MM.1S (cell line): ENCODE data around the gene PARP6.

Source experiments
- DNase-seq: peaks from one replicate; pipeline ENCODE4 v3.0.0-alpha.2; 2015
- H2AFZ ChIP-seq: fragments of 300-600 bp; sonication (generic); 2 replicates; pipeline ENCODE4 v1.6.0; 2016; ENCODE audit warnings: antibody characterized with exemption, low read length
- H3F3A ChIP-seq: fragments of 300-600 bp; sonication (generic); 2 replicates; pipeline ENCODE4 v1.6.1; 2016; ENCODE audit warnings: mild to moderate bottlenecking, antibody characterized with exemption, low read length, moderate library complexity, mixed read lengths; ENCODE audit not compliant: insufficient read depth
- H3K27ac ChIP-seq: fragments of 300-600 bp; sonication (generic); 2 replicates; pipeline ENCODE4 v1.5.1; 2016; ENCODE audit warnings: mild to moderate bottlenecking, low read length
- H3K27me3 ChIP-seq: fragments of 300-600 bp; sonication (generic); replicated peaks from 2 replicates; pipeline ENCODE4 v1.6.0; 2016; ENCODE audit warnings: low read length; ENCODE audit not compliant: insufficient read depth
- H3K36me3 ChIP-seq: fragments of 300-600 bp; sonication (generic); replicated peaks from 2 replicates; pipeline ENCODE4 v1.6.1; 2016; ENCODE audit warnings: mild to moderate bottlenecking, low read length, mixed read lengths; ENCODE audit not compliant: insufficient read depth
- H3K4me1 ChIP-seq: fragments of 300-600 bp; sonication (generic); 2 replicates; pipeline ENCODE4 v1.6.1; 2016; ENCODE audit warnings: low read length, mixed read lengths
- H3K4me2 ChIP-seq: fragments of 300-600 bp; sonication (generic); 2 replicates; pipeline ENCODE4 v1.6.0; 2016; ENCODE audit warnings: low read depth, low read length
- H3K4me3 ChIP-seq: fragments of 300-600 bp; sonication (generic); 2 replicates; pipeline ENCODE4 v1.5.1; 2016; ENCODE audit warnings: low read length, mixed read lengths
- H3K79me2 ChIP-seq: fragments of 300-600 bp; sonication (generic); 2 replicates; pipeline ENCODE4 v1.6.1; 2016; ENCODE audit warnings: mixed run types, low read length, mixed read lengths
- H3K9ac ChIP-seq: fragments of 300-600 bp; sonication (generic); 2 replicates; pipeline ENCODE4 v1.6.1; 2016; ENCODE audit warnings: low read length, mixed read lengths
- H3K9me2 ChIP-seq: fragments of 300-600 bp; sonication (generic); replicated peaks from 2 replicates; pipeline ENCODE4 v1.6.1; 2016; ENCODE audit warnings: mild to moderate bottlenecking, low read length, mixed read lengths; ENCODE audit not compliant: insufficient read depth
- H3K9me3 ChIP-seq: fragments of 300-600 bp; sonication (generic); replicated peaks from 2 replicates; pipeline ENCODE4 v1.6.1; 2016; ENCODE audit warnings: mild to moderate bottlenecking, low read length, mixed read lengths; ENCODE audit not compliant: insufficient read depth
- H4K20me1 ChIP-seq: fragments of 300-600 bp; sonication (generic); 2 replicates; pipeline ENCODE4 v1.6.1; 2016; ENCODE audit warnings: mild to moderate bottlenecking, low read length, moderate library complexity, mixed read lengths; ENCODE audit not compliant: insufficient read depth
- EZH2 ChIP-seq: fragments of 300-600 bp; sonication (generic); optimal IDR thresholded peaks from 2 replicates; pipeline ENCODE3; 2017; ENCODE audit warnings: low read depth, mild to moderate bottlenecking, antibody characterized with exemption, low read length, mixed read lengths
- EZH2phosphoT487 ChIP-seq: fragments of 300-600 bp; sonication (generic); IDR thresholded peaks from 2 replicates; pipeline ENCODE4 v1.6.1; 2018; ENCODE audit warnings: antibody characterized with exemption, low read length
- TF ChIP-seq, protein P1 (sequence below): fragments of 300-600 bp; sonication (generic); IDR thresholded peaks from 2 replicates; pipeline ENCODE4 v1.5.1; 2016; ENCODE audit warnings: antibody characterized with exemption, low read length, mixed read lengths

PARP6 gene

DNA sequence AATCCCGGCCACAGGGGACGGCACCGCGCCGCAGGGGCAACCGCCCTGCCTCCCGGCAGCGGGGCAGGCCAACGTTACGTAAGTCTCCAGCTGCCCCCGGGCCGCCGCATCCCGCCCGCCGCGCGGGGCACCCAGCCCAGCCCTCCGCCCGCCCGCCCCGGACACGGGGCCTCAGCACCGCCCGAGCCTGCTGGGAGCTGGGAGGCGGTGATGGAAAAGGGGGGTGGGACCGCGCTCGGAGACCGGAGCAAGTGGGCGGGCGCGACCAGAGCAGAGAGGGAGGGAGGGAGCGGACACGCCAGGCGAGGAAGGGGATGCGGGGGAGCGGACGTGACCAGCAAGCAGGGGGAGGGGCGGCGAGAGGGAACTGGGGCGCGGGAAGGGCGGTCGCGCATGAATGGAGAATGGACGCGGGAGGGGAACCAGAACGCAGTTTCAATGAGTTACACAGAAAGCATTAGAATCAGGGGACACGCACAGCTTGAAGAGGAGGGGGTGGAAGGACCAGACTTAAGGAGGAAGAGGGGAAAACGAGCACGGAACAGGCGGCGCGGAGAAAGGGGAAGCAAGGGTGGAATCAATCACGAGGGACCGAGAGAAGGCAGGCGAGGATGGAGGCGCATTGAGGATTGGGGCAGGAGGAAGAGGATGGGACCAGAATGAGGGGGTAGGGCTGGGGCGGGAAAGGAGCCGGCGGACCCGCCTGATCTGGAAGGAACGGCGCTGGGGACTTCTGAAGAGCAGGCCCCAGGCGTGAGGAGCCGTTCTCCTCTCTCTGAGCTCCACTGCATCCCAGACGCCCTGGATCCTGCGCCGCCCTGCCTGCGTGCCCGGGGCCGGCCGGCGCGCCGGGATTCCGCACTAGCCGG is 41.9 kb downstream of the PARP6 start:
- H3K9me3 ChIP-seq, result no peaks in the 10 kb centered on the region
- H3K79me2 ChIP-seq, result peaks cover 54% of the 10 kb centered on the region
- H4K20me1 ChIP-seq, result peaks cover 25% of the 10 kb centered on the region
- H3F3A ChIP-seq, result peaks cover 22% of the 10 kb centered on the region
- no peaks in the 10 kb centered on the region for H3K36me3 ChIP-seq
- peak; percentile 56 for DNase-seq
- H3K9me2 ChIP-seq, result no peaks in the 10 kb centered on the region
- H3K4me3 ChIP-seq, result peak overlapping the region; percentile 99
- peak overlapping the region; percentile 78 for H3K9ac ChIP-seq
- peak overlapping the region; percentile 70; the same call in 1 of the 2 replicates for H3K27ac ChIP-seq
- no peak for TF ChIP-seq EZH2phosphoT487
- TF ChIP-seq, protein P1, sequence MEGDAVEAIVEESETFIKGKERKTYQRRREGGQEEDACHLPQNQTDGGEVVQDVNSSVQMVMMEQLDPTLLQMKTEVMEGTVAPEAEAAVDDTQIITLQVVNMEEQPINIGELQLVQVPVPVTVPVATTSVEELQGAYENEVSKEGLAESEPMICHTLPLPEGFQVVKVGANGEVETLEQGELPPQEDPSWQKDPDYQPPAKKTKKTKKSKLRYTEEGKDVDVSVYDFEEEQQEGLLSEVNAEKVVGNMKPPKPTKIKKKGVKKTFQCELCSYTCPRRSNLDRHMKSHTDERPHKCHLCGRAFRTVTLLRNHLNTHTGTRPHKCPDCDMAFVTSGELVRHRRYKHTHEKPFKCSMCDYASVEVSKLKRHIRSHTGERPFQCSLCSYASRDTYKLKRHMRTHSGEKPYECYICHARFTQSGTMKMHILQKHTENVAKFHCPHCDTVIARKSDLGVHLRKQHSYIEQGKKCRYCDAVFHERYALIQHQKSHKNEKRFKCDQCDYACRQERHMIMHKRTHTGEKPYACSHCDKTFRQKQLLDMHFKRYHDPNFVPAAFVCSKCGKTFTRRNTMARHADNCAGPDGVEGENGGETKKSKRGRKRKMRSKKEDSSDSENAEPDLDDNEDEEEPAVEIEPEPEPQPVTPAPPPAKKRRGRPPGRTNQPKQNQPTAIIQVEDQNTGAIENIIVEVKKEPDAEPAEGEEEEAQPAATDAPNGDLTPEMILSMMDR, result no peak
- TF ChIP-seq EZH2, result no peak
- H3K4me1 ChIP-seq, result peaks cover 28% of the 10 kb centered on the region
- peak overlapping the region; percentile 98 for H3K4me2 ChIP-seq
- no peaks in the 10 kb centered on the region for H3K27me3 ChIP-seq
- H2AFZ ChIP-seq, result peak overlapping the region; percentile 60

DNA sequence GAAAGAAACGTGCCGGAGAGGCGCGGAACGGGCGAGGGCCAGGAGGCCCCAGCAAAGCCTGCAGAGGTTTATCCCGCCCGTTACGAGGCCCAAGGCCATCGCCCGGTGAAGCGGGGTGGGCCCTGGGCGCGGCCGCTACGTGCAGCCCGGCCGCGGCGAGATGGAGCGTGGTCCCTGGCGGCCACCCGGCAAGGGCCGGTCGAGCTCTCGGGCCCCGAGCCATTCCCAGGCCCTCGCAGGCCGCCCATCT is 42.5 kb downstream of the PARP6 start:
- no peak for DNase-seq
- H3K27ac ChIP-seq, result no peak overlapping the region
- peaks cover 28% of the 10 kb centered on the region for H3K4me1 ChIP-seq
- TF ChIP-seq, protein P1, result no peak
- no peak for TF ChIP-seq EZH2
- TF ChIP-seq EZH2phosphoT487, result no peak
- peak overlapping the region; percentile 98 for H3K4me2 ChIP-seq
- peak overlapping the region; percentile 16 for H2AFZ ChIP-seq
- H3K79me2 ChIP-seq, result peaks cover 58% of the 10 kb centered on the region
- H3F3A ChIP-seq, result peaks cover 22% of the 10 kb centered on the region
- H3K9ac ChIP-seq, result peak overlapping the region; percentile 78
- H3K27me3 ChIP-seq, result no peaks in the 10 kb centered on the region
- no peaks in the 10 kb centered on the region for H3K9me2 ChIP-seq
- H4K20me1 ChIP-seq, result peaks cover 27% of the 10 kb centered on the region
- H3K36me3 ChIP-seq, result no peaks in the 10 kb centered on the region
- H3K4me3 ChIP-seq, result peak overlapping the region; percentile 99
- no peaks in the 10 kb centered on the region for H3K9me3 ChIP-seq

DNA sequence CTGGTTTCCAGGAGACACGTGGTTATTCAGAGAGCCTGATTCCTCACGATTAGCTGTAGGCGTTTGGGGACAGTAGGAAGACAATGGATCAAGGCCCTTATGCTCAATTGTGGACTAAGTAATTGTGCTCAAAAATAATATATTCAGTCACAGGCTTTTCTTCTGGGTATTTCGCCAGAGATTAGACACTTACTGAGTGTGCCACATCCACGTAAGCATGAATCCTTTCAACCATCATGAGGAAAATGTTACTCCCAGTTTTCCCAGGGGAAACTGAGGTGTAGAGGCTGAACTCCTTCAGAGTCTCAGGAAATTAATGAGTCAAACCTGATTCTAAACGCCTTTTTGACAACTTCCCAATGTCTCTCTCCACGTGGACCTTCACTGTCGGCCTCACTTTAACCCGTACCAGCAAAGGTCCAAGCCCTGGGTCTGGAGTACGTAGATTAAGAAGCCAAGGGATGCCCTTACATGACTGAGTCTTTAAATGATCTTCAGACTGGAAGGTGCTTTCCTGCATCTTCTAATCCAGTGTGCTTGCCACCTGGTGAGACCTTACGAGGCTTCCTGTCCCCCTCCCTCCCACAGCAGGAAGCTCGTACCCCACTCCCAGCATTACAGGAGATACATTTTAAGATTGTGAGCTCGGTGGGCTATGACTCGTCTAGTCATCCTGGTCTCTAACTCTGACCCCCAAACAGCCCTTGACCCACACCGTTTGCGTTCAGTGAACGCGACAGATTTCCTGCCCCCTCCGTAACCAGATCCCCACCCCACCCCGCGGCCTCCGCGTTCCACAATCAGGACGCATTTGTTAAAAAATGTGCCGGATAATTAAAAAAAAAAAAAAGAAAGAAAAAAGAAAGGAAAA is 43.0 kb downstream of the PARP6 start:
- Histone ChIP-seq H3K79me2 (peaks cover 62% of the 10 kb centered on the region), H4K20me1 (peaks cover 27% of the 10 kb centered on the region), H3K27me3 (no peaks in the 10 kb centered on the region), H3K36me3 (no peaks in the 10 kb centered on the region), H3K4me2 (peak overlapping the region; percentile 98), H3F3A (peaks cover 22% of the 10 kb centered on the region), H3K4me3 (peak overlapping the region; percentile 99), H2AFZ (peak overlapping the region; percentile 16), H3K4me1 (peaks cover 28% of the 10 kb centered on the region), H3K9me3 (no peaks in the 10 kb centered on the region), H3K9me2 (no peaks in the 10 kb centered on the region), H3K27ac (no peak overlapping the region), H3K9ac (peak overlapping the region; percentile 78)
- TF ChIP-seq, protein P1, result no peak
- TF ChIP-seq EZH2, result no peak
- TF ChIP-seq EZH2phosphoT487, result no peak
- peak; percentile 22 for DNase-seq
